Activated CD8-positive, alpha-beta memory T cell treated with anti-CD3 and anti-CD28 coated beads for 48 hours (primary cell): Measurements from ENCODE around the gene CASP7.

Experiments
- DNase-seq, 3 experiments: peaks; one replicate each; pipeline ENCODE4 v3.0.0-alpha.2; 2020; ENCODE audit warnings: low read depth in 2 of 3, low spot score in 2 of 3

The CASP7 gene

GRCh38 chr10:113711142-113711541 lies 31.4 kb downstream of the CASP7 start:
- DNase-seq: no peak

- no peak for DNase-seq
These were observed 32.3 kb downstream of the CASP7 start for GRCh38 chr10:113712024-113712423.

- DNase-seq: no peak
These were observed 33.3 kb downstream of the CASP7 start for GRCh38 chr10:113712755-113713639.

- no peak for DNase-seq
These were observed 33.9 kb downstream of the CASP7 start for GRCh38 chr10:113713640-113713982.

GRCh38 chr10:113716109-113716910 lies 36.6 kb downstream of the CASP7 start:
- DNase-seq: no peak

- DNase-seq: no peak
These were observed 39.5 kb downstream of the CASP7 start for GRCh38 chr10:113718969-113719822.

- no peak for DNase-seq
These were observed 40.7 kb downstream of the CASP7 start for GRCh38 chr10:113720386-113720785.

GRCh38 chr10:113732160-113732881 lies 52.6 kb downstream of the CASP7 start:
- DNase-seq: no peak

GRCh38 chr10:113732966-113733365 lies 53.3 kb downstream of the CASP7 start:
- no peak for DNase-seq

- no peak for DNase-seq
These were observed 53.9 kb downstream of the CASP7 start for GRCh38 chr10:113733635-113734034.

- DNase-seq: no peak
These were observed 56.2 kb downstream of the CASP7 start for GRCh38 chr10:113735913-113736312.

GRCh38 chr10:113736576-113736975 lies 56.9 kb downstream of the CASP7 start:
- no peak for DNase-seq

- no peak for DNase-seq
These were observed 59.3 kb downstream of the CASP7 start for GRCh38 chr10:113739031-113739430.

GRCh38 chr10:113739577-113739976 lies 59.9 kb downstream of the CASP7 start:
- no peak for DNase-seq

GRCh38 chr10:113740850-113741249 lies 61.1 kb downstream of the CASP7 start:
- no peak for DNase-seq

GRCh38 chr10:113742466-113742865 lies 62.8 kb downstream of the CASP7 start:
- no peak for DNase-seq

GRCh38 chr10:113743594-113743993 lies 63.9 kb downstream of the CASP7 start:
- no peak for DNase-seq

GRCh38 chr10:113745374-113745773 lies 65.7 kb downstream of the CASP7 start:
- DNase-seq: no peak

GRCh38 chr10:113746217-113746957 lies 66.7 kb downstream of the CASP7 start:
- no peak for DNase-seq

- no peak for DNase-seq
These were observed 71.5 kb downstream of the CASP7 start, which contains the start of gene PLEKHS1 for GRCh38 chr10:113751181-113751732. Gene PLEKHS1, plus strand, starts transcription at chr10:113751682. Its CDS starts 3,596 bp downstream, at chr10:113755278.
